Fibroblast of skin of left biceps (primary cell): ENCODE results near the gene IFI27L2.
A peak's percentile ranks its signal among the peaks of the same experiment; 100 is the strongest.
"Not testable (repeated sequence)": the region's sequence is repeated elsewhere in the genome, so short reads cannot be mapped to it uniquely, and the experiment has no call there.

Source experiments
- DNase-seq, 2 experiments: peaks; one replicate each; pipeline ENCODE4 v3.0.0-alpha.2; 2013; ENCODE audit warnings: low read depth in 2 of 2

The IFI27L2 gene, protein sequence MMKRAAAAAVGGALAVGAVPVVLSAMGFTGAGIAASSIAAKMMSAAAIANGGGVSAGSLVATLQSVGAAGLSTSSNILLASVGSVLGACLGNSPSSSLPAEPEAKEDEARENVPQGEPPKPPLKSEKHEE

DNA sequence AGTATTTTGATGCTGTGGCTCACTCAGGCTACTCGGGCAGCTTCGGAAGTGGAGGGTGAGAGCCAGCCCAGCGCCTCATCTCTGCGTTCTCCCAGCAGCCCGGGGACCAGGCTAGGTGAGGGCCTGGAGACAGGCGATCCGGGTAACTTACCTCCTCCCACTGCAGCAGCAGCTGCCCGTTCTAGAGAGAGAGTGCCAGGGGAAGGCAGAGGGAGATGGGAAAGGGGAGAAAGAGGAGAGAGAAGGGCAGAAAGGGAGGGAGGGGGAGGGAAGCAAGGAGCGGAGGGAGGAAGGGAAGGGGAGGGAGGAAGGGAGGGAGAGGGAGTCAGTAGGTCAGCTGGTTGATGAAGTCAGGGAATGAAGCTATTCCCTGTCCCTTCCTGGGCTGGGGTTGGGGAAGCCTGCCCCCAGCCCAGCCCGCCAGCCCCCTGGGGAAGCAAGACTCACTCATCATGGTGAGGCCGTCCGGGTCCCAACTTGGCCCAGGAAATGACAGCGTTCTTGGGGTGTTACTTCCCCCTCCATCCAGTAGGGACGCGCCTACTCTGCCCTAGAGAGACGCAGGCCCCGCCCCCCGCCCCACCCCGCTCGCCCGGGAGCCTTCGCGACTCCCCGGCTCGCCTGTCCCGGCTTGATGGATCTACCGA lies at the start of gene IFI27L2:
IFI27L2 (minus strand) TSS at position 494 of the 647 bp plus-strand sequence; CDS start at position 454, 40 bp downstream.
- peak; percentile 53 to 58 for DNase-seq

- no peak for DNase-seq
Observed at GRCh38 chr14:94177806-94178205, 48.4 kb upstream of the IFI27L2 start.

GRCh38 chr14:94176808-94177207 lies 47.4 kb upstream of the IFI27L2 start:
- no peak for DNase-seq

DNA sequence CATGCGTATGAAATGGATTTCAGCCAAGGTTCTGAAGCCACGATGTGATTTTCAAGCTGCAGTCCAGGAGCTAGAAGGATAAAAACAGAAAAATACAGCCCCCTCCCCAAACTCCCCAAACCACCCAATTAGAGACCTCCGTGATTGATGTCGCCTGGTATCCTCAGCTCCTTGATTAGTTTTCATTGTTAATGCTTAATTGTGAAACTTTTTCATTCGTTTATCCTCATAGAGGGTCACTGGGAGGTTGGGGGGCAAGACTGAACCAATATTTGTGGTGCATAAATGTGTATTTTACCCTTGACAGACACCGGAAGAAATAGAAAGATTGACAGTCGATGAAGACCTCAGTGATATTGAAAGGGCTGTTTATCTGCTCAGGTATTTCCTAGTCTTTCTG lies 46.3 kb upstream of the IFI27L2 start:
- DNase-seq, result no peak

- no peak for DNase-seq
Observed at GRCh38 chr14:94175011-94175745, 45.8 kb upstream of the IFI27L2 start.

DNA sequence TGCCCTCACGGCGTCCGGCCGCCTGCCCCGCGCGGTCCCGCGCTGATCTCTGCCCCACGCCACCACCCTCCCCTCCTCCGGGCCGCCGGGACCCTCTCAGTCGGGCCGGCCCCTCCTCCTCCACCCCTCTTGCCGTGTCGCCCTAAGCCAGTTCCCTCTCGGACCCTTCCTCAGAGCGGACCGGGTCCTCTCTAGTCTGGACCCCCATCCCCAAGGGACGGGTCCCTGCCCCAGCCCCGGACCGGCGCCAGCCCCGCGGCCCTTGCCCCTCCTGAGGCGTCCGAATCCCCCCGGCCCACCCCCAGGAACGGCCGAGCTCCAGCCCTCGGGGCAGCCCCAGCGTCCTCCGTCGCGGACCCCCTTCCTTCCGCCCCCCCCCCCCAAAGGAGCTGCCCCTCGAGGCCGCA lies 45.2 kb upstream of the IFI27L2 start:
- no peak for DNase-seq

GRCh38 chr14:94173885-94174603 lies 44.6 kb upstream of the IFI27L2 start, which contains the start of gene PPP4R4:
PPP4R4 (plus strand) TSS chr14:94174322; CDS start chr14:94174466, 144 bp downstream.
- peak; percentile 58 to 64 for DNase-seq

GRCh38 chr14:94173471-94173884 lies 44.1 kb upstream of the IFI27L2 start:
- DNase-seq, result no peak

GRCh38 chr14:94172545-94172944 lies 43.1 kb upstream of the IFI27L2 start:
- DNase-seq, result no peak

GRCh38 chr14:94171208-94171607 lies 41.8 kb upstream of the IFI27L2 start:
- no peak for DNase-seq

DNA sequence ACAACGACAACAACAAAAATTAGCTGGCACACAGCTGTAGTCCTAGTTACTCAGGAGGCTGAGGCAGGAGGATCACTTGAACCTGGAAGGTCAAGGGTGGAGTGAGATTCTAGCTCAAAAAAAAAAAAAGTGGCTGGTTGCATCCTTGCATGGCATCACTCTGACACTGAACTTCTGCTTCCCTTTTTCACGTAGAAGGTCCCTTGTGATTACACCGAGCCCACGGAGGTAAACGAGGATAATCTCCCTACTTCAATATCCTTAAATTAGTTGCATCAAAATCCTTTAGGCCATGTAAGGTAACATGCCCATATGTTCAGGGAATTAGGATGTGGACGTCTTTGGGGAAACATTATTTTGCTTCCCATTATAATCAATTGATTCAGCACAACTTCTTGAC lies 40.7 kb upstream of the IFI27L2 start:
- DNase-seq, result no peak

DNA sequence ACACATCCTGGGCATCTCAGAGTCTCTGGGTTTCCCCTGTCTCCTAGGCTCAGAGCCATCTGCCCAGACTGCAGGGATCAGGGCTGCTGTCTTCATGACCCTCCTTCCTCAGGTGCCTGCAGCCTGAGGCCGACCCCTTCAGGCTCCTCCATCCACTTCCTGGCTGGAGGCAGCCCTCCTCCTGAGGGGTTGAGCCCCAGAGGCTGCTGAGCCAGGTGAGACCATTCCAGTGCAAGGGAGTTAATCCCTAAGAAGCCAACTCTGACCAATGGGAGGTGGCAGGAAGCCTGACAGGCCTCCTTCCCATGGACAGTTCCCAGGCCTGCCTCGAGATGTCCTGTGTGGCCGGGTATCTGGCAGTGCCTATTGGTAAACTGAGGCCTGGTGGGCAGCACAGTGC lies 36.3 kb upstream of the IFI27L2 start:
- DNase-seq, result no peak

- DNase-seq, result no peak
Observed at GRCh38 chr14:94164685-94165431, 35.5 kb upstream of the IFI27L2 start.

DNA sequence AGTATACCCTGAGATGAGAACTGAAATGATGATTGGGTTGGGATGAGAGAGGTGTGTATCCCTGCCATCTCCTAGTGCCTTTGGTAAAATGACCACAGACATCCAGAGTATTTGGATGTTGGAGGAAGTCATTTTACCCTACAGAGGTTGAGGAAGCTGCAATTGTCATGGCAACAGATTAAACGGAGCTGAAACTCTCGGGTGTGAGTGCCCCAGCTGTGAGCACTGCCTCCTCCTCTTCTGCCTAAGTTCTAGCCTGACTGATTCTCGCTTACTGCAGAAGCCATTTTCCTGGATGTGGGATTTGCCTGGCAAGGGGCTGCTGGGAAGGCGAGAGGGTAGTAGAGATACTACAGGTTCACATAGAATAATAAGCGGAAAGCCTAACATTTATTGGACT lies 34.4 kb upstream of the IFI27L2 start:
- DNase-seq, result no peak

GRCh38 chr14:94162466-94162865 lies 33.1 kb upstream of the IFI27L2 start:
- no peak for DNase-seq

DNA sequence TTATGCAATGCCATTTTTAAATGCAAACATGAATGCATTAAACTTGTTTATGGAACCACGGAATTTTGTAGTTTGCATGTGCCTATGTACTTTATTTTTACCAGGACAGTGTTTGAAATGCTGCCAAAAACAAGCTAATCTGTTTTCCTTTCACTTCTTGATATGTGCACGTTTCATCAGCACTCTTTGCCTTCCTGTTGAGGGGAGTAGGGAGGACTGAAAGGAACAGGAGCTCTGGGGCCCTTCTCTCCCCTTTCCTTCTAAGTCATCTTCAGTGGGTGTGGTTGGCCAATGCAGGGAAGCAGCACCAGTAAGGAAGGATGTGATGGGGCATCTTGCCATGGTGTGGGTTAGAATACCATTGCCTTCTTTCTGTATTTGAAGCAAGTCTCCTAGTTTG lies 32.6 kb upstream of the IFI27L2 start:
- DNase-seq, result no peak

DNA sequence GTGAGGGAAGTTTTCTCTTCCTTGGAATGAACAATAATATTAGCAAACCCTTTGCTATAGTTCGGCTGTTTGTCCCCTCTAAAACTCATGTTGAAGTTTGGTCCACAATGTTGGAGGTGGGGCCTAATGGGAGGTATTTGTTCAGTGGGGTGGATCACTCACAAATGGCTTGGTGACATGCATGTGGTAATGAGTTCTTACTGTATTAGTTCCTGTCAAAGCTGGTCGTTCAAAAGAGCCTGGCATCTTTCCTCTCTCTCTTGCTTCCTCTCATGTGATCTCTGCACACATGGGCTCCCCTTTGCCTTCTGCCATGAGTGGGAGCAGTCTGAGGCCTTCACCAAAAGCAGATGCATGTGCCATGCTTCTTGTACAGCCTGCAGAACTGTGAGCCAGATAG lies 31.7 kb upstream of the IFI27L2 start:
- DNase-seq, result no peak

GRCh38 chr14:94158239-94158883 lies 29.0 kb upstream of the IFI27L2 start:
- no peak for DNase-seq

DNA sequence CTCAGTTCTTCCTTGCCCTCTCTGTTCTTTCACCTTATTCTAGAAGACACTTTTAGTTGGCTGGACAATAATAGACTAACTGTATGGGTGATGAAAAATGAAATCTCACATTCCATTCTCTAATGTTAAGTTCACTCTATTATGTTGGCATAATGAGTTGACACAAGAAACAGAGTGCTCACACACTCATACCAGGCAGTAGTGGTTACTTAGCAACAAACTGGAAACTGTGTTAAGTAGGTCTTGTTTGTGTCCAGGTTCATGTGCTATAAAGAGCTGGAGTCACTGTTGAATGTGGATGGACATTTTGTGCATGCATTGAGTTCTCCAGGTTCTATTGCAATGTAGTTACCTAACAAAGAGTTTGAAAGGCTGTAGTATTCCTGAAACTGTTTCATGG lies 27.8 kb upstream of the IFI27L2 start:
- no peak for DNase-seq

DNA sequence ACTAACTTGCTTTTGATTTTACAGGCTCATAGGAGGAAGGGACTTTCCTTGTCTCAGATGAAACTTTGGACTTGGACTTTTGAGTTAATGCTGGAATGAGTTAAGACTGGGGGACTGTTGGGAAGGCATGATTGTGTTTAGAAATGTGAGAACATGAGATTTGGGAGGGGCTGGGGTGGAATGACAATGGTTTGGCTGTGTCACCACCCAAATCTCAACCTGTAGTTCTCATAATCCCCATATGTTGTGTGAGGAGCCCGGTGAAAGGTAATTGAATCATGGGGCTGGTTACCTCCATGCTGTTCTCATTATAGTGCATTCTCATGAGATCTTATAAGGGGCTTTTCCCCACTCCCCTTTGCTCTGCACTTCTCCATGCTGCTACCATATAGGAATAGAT lies 26.7 kb upstream of the IFI27L2 start:
- DNase-seq, result not testable (repeated sequence)

GRCh38 chr14:94153750-94154342 lies 24.4 kb upstream of the IFI27L2 start:
- no peak for DNase-seq
